GM18907 (cell line): Measurements from ENCODE around the gene SBK3.
"Not testable (repeated sequence)": the region's sequence is repeated elsewhere in the genome, so short reads cannot be mapped to it uniquely, and the experiment has no call there.

Experiments used
- ATAC-seq: cut with Tn5 transposase; IDR thresholded peaks from one replicate; pipeline ENCODE4 v1.9.1; 2021; ENCODE audit warnings: mild to moderate bottlenecking, moderate library complexity; ENCODE audit not compliant: unreplicated experiment

SBK3 gene

DNA sequence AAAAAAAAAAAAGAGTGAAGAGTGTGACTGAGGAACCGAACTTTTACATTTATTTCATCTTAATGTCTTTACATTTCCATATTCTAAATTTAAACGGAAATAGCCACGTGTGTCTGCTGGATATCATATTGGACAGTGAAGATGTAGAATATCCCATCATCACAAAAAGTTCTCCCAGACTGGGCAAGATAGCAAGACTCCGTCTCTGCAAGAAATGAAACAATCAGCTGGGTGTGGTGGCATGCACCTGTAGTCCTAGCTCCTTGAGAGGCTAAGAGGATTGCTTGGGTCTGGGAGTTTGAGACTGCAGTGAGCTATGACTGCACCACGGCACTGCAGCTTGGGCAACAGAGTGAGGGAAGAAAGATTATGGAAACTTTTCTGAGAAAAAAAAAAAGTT is 31.4 kb upstream of the SBK3 start:
- ATAC-seq, result no peak

DNA sequence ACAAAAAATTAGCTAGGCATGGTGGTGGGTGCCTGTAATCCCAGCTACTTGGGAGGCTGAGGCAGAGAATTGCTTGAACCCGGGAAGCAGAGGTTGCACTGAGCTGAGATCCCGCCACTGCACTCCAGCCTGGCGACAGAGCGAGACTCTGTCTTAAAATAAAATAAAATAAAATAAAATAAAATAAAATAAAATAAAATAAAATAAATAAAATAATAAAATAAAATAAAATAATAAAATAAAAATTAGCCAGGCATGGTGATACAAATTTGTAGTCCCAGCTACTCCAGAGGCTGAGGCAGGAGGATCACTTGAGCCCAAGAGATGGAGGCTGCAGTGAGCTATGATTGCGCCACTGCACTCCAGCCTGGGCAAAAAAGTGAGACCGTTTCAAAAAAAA is 28.6 kb upstream of the SBK3 start:
- ATAC-seq, result not testable (repeated sequence)

DNA sequence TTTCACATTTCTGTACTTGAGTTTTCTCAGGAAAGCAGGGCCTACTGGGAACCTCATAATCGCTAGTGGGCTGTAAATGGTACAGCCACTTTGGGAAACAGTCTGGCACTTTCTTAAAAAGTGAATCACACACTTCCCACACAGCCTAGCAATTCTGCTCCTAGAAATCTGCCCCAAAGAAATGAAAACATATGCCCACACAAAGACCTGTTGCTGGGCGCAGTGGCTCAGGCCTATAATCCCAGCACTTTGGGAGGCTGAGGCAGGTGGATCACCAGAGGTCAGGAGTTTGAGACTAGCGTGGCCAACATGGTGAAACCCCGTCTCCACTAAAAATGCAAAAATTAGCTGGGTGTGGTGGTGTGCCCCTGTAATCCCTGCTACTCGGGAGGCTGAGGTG is 24.1 kb upstream of the SBK3 start:
- not testable (repeated sequence) for ATAC-seq

DNA sequence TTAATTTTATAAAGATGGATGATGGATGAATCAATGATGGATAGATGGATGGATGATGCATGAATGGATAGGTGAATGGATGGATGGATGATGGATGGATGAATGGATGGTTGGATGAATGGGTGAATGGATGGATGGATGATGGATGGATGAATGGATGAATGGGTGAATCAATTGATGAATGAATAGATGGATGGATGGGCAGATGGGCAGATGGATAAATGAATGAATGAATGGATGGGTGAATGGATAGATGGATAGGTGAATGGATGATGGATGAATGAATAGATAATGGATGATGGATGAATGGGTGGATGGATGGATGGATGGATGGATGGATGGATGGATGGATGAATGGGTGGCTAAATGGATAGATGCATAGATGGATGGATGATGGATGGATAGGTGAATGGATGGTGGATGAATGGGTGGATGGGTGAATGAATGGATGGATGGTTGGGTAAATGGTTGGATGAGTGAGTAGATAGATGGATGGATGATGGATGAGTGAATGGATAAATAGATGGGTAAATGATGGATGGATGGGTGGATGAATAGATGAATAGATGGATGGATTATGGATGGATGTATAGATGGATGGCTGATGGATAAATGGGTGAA is 22.5 kb upstream of the SBK3 start:
- no peak for ATAC-seq

DNA sequence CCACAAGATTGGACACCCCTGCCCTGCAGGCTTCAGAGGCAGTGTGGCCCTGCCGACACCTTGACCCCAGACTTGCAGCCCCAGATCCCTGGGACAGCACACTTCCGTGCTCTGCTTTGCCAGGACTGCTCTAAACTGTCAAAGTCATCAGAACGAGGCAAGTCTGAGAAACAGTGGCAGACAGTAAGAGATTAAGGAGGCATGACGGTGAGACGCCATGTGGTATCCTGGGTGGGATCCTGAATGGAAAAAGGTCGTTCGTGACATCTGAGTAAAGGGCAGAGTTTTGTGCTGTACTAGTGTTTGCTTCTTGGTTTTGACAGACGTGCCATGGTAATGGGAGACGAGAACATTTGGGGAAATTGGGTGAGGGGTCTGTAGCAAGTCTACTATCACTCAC is 21.5 kb upstream of the SBK3 start:
- no peak for ATAC-seq

DNA sequence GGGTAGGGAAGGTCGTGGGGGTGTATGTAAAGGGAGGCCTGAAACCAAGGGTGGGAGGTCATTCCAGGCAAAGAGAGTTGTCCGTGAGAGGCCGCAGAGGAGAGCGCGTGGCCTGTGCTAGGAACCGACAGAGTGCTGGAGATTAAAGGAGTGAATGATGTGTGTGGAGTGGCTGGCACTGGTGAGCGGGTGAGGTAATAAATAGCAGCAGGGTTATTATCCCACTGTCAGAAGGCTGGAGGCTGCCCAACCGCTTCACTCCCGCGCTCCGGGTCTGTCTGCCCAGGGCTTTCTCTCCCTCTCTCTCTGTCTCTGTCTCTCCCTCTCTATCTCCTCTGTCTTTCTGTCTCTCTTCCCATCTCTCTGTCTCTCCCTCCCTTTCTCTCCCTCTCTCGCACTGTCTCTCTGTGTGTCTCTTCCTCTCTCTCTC is 17.9 kb upstream of the SBK3 start:
- ATAC-seq, result no peak

DNA sequence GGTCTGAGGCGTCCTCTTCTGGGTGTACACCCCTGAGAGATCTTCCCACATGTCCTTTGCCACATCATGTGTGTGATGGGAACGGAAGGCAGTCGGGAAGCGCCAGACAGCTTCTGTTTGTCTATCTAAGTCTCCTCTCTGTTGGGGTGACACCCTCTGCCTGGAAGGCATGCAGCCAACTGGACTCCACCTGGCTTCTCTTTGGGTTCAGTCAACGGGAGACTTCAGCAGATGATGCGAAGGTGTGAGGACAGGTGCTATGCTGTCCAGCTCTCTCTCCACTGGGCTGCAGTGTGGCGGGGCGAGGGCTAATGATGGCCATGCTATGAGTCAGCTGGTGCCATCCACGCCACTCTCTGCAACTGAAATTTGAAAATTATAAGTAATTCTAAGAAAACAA is 14.3 kb upstream of the SBK3 start:
- no peak for ATAC-seq

DNA sequence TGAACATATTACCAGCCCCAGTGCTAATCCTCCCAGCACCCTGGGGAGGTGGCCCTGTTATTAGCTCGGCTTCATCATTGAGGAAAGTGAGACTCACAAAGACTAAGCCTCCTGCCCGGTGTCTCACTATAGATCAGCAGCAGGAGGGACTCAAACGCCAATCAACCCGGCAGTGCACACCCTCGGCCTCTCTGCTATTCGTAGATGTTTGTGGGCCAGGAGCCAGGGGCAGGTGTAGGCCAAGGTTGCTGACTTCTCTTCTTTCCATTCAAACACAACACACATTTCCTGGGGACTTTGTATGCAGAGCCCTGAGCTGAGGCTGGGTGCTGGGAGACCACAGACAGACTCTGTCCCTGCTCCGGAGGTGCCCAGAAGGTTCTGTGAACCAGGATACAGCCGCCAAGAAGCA is 9.4 kb upstream of the SBK3 start:
- ATAC-seq, result no peak

DNA sequence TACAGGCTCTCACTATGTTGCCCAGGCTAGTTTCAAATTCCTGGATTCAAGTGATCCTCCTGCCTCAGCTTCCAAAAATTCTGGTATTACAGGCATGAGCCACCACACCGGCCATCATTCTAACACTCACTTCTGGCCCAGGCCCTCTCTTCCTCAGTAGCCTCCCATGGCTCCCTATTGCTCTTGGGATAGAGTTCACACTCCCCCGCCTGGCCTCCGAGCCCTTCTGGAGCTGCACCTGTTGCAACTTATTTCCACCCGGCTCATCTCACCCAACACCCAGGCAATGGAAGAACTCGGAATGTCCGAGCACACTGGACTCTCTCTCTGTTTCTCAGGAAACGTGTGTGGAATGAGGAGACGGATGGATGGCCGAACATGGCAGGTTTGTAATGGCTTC is 9.0 kb upstream of the SBK3 start:
- no peak for ATAC-seq

DNA sequence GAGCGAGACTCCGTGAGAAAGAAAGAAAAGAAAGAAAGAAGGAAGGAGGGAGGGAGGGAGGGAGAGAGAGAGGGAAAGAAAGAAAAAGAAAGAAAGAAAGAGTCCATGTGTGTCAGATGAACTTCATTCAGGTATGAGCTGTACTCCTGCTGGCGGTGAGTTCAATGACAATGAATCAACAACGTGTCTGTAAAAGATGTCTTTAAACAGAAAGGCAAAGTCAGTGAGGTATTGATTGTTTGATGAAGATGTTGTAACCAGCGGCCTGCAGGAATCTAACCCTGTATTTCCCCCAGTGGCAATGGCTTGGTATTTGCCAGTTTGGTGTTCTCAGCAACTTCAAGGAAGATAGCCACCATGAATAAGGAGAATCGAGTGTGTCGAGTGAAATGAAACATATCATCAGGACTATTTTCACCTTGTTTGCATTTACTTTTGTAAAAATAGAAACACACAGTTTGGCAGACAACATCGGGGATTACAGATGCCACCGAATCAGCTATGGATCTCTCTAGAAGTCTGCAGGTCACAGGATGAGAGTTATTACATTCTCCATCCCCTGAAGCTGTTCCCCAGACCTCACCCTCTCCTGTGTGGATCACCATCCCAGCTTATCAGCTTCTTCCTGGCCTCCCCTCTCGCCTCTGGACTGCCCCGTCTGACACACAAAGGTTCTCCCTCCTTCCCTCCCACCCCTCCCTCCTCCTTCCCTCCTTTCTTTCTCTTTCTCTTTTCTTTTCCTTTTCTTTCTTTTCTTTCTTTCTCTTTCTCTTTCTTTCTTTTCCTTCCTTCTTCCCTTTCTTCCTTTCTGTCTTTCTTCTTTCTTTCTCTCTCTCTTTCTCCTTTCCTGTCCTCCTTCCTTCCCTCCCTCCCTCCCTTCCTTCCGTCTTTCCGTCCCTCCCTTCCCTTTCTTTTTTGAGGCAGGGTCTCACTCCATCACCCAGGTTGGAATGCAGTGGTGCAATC is 8.2 kb upstream of the SBK3 start:
- ATAC-seq, result no peak

DNA sequence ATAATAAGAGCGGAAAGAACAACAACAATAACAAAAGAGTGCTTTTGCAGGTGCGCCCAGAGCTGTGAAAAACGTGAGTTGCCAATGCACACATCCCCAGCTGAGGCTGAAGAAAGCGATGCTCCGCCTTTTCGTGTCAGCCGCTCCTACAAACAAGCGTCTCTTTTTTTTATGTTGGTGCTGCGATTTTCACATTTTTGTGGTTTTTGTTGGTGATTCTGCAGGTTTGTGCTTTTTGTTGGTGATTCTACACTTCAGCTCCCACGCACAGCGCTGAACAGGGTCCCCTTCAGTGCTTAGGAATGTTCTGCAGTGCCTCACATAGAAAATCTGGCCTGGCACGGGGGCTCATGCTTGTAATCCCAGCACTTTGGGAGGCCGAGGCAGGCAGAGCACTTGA is 7.3 kb upstream of the SBK3 start:
- ATAC-seq, result no peak

DNA sequence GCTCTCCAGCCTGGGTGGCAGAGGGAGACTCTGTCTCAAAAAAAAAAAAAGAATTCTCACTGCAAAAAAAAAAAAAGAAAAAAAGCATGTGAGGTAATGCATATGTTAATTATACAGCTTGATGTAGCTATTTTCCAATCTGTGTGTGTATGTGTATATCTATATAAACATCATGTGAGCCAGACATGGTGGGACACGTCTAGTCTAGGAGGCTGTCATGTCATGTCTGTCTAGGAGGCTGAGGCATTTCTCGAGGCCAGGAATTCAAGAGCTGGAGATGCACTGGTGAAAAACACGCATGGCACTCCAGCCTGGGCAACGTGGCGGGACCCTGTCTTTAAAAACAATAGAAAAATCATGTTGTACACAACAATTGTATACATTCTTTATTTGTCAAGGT is 6.9 kb upstream of the SBK3 start:
- no peak for ATAC-seq

DNA sequence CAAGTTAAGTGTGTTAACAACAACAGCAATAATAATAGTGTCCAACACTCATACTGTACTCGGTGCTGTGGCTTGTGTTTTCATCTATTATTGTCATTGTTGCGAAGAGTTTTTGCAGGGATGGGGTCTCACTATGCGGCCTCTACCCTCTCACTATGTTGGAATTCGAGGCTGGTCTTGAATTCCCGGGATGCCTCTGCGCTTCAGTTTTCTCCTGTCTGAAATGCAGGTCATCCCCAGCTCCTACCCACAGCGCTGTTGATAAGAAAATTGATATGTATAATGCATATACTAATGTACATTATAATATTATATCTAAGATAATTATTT is 4.9 kb upstream of the SBK3 start:
- no peak for ATAC-seq

DNA sequence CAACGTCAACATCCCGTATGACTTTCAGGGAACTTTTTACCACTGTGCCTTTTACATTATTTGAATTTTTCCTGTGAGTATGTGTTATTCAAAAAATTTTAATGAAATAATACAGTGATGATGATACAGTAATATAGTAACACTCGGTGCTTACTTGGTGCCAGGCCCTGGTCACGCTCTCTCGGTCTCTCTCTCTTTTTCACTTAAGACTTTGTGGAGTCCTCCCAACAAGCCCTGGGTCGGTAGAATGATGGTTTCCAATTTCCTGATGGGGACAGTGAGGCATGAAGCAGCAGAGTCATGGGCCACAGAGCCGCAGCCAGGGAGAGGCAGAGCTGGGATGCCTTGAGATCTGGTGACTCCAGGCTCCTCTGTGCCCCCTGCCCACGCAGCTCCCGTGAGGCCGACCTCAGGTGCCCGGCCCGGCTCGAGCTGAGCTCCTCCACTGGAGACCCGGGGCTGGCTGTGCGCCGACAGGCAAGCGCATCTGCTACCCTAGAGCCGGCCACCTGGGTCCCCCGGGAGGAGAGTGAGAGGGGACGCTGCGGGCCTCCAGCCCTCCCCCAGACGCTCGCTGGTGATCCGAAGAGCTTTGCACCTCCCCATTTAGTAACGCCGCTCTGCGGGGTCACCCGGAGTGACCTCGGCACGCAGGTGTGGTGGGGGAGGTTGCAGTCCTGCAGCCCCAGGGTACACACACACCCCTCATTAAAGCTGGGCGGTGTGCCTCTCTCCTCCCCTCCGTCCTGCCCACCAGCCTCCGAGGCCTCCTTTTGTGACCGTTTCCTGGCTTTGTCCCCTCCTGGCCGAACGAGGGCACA is 4.4 kb upstream of the SBK3 start:
- no peak for ATAC-seq

DNA sequence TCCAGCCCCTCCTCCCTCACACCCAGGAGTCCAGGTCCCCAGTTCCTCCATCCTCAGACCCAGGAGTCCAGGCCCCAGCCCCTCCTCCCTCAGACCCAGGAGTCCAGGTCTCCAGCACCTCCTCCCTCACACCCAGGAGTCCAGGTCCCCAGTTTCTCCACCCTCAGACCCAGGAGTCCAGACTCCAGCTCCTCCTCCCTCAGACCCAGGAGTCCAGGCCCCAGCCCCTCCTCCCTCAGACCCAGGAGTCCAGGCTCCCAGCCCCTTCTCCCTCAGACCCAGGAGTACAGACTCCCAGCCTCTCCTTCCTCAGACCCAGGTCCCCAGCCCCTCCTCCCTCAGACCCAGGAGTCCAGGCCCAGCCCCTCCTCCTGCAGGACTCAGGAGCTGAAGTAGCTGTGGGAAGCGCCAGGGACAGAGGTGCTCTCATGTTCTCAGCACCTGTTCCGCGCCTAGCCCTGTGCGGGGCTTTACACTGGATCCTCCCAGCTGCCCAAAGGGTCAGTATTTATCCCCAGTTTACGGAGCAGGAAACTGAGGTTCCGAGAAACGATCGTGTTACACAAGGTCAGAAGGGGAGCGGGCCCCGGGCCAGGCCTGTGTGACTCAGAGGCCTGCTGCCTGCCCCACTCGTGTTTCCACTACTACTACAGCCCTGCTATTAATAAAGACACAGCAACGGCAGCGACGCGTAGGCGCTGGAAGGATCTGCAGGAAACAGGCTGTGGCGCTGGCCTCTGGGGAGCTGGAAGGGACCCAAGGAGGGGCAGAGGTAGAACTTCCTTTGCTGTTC is 1.7 kb upstream of the SBK3 start:
- no peak for ATAC-seq

DNA sequence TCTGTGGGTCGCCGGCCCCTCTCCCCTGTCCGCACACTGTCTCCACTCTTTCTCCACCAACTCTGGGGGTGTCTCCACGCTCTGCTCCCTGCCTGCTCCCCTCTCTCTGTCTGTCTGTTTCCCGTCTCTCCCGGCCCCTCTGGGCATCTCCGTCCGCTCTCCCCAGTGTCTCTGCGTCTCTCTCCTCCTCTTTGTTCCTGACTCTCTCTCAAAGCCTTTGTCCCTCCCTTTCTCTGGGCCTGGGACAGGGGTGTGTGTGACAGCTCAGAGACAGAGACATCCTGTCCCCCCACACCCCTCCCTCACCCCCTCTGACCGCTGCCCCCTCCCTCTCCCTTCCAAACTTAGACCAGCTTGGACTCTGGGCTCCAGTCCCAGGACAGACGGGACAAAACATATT is 668 bp upstream of the SBK3 start:
- ATAC-seq, result no peak

DNA sequence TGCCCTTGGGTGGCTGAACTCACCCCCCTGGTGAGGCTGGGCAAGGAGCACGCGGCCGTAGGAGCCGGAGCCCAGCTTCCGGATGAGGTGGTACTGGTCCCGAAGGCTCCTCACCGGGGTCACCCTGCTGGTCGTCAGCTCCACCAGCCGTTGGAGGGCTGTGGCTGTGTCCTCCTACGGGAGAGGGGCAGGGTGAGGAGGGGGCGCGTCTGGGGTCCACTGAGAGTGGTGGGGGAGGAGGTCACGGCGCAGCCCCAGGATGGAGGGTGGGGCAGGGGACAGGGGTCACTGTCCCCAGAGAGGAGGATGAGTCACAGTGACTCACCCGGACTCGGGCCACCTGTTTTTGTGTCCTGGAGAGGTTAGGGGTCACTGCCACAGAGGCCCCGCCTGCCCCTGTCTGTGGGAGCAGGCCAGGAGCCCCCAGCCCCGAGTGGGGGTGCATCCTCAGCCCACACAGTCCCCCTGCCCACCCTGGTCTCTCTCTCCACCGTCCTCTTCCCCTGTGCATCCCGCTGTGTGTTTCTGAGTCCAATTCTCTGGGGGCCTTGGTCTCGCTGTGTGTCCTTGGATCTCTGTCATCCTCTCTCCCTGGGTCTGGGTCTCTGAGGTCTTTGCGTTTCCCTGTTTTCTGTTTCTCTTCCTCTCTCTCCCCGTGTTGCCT is 435 bp downstream of the SBK3 start:
- ATAC-seq, result no peak

DNA sequence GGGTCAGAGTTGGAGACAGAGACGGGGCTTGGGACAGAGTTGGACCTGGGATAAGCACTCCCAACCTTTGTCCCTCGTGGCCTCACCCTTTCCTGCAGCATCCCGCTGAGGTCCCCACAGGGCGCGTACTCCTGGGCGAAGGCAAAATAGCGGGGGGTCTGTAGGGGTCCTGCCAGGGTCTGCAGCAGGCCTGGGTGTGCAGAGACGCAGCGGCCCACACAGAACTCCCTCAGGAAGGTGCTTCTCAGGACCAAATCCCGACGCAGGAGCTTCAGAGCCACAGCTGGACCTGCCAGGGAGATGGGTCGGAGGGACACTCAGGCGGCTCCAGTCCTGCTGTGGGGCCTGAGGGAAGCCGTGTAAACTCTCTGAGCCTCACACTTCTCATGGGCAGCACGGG is 1.3 kb downstream of the SBK3 start:
- no peak for ATAC-seq

DNA sequence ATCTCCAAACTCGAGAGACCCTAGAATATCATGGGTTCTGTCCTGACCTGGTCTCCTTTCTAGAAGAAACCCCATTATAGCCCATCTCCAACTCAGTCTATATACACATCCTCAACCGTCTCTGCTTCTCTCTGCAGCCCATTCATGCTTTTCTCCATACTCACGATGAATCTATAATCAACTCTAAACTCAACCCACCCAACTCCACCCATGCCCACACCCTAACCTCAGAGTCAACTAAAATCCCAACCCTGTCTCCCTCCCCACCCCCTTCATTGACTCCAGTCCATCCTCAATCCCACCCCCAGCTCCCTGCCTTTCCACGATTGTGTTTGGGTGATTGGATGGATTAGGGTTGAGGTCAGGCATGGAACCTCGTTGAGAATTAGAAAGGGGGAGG is 1.8 kb downstream of the SBK3 start:
- ATAC-seq, result no peak

DNA sequence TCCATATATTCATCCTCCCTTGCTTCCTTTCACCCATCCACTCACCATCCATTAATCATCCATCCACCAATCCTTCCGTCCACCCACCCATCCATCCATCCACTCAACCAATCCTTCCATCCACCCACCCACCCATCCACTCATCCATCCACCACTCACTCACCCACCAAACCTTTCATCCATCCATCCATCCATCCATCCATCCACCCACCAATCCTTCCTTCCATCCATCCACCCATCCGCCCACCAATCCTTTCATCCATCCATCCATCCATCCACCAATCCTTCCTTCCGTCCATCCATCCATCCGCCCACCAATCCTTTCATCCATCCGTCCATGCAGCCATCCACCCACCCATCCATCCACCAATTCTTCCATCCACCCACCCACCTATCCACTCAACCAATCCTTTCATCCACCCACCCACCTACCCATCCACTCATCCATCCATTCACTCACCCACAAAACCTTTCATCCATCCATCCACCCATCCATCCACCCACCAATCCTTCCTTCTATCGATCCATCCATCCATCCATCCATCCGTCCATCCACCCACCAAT is 3.0 kb downstream of the SBK3 start:
- ATAC-seq, result no peak
